HepG2 (cell line): ENCODE data around the gene CNPPD1. TPM values are rescaled to one million over a fixed set of nuclear protein-coding genes. Genes with fewer than 3 reads are reported as not detected.

Experiments used
- E2F1 ChIP-seq: sonication (generic); formaldehyde crosslinking; IDR thresholded peaks from 2 replicates; pipeline ENCODE4 v1.5.0; 2020; ENCODE audit warnings: missing genetic modification reagents
- EHMT2 ChIP-seq: fragments of 200-600 bp; sonication (generic); IDR thresholded peaks from 2 replicates; pipeline ENCODE4 v1.7.0; 2017; ENCODE audit warnings: antibody characterized with exemption, low read depth, low read length, borderline replicate concordance
- FOXA3 ChIP-seq: IDR thresholded peaks from 2 replicates; pipeline ENCODE4 v1.6.1; 2016; ENCODE audit warnings: missing genetic modification reagents, missing compliant biosample characterization
- FOXC1 ChIP-seq: sonication (generic); formaldehyde crosslinking; IDR thresholded peaks from 2 replicates; pipeline ENCODE4 v1.8.0; 2022; ENCODE audit warnings: mild to moderate bottlenecking, missing genetic modification reagents, borderline replicate concordance
- PRPF4 ChIP-seq: fragments of 200-400 bp; formaldehyde crosslinking; IDR thresholded peaks from 2 replicates; pipeline ENCODE4 v1.6.1; 2016; ENCODE audit warnings: low read length, low read depth; ENCODE audit not compliant: poor library complexity, severe bottlenecking
- SNAPC5 ChIP-seq: sonication (generic); formaldehyde crosslinking; IDR thresholded peaks from 2 replicates; pipeline ENCODE4 v1.8.1; 2023; ENCODE audit warnings: mild to moderate bottlenecking, missing genetic modification reagents, borderline replicate concordance
- SP5 ChIP-seq: IDR thresholded peaks from 2 replicates; pipeline ENCODE4 v1.6.1; 2016; ENCODE audit warnings: low read depth, borderline replicate concordance
- TBX3 ChIP-seq: fragments of 450-650 bp; IDR thresholded peaks from 2 replicates; pipeline ENCODE4 v1.6.1; 2017; ENCODE audit warnings: antibody characterized with exemption, mild to moderate bottlenecking, inconsistent platforms, borderline replicate concordance
- TFE3 ChIP-seq: IDR thresholded peaks from 2 replicates; pipeline ENCODE4 v1.6.1; 2016
- ZNF18 ChIP-seq: sonication (generic); formaldehyde crosslinking; IDR thresholded peaks from 2 replicates; pipeline ENCODE4 v1.8.0; 2022; ENCODE audit warnings: mild to moderate bottlenecking, missing genetic modification reagents; ENCODE audit not compliant: insufficient replicate concordance
- ZNF557 ChIP-seq: sonication (generic); formaldehyde crosslinking; IDR thresholded peaks from 2 replicates; pipeline ENCODE4 v1.4.0; 2020; ENCODE audit warnings: missing genetic modification reagents
- ZNF580 ChIP-seq: IDR thresholded peaks from 2 replicates; pipeline ENCODE4 v1.6.1; 2016; ENCODE audit warnings: low read depth, borderline replicate concordance
- ZNF770 ChIP-seq: sonication (generic); formaldehyde crosslinking; IDR thresholded peaks from 2 replicates; pipeline ENCODE4 v1.5.0; 2020; ENCODE audit warnings: mild to moderate bottlenecking, missing genetic modification reagents
- ZNF83 ChIP-seq: sonication (generic); formaldehyde crosslinking; IDR thresholded peaks from 2 replicates; pipeline ENCODE4 v1.4.0; 2020; ENCODE audit warnings: missing genetic modification reagents, mild to moderate bottlenecking, borderline replicate concordance
- polyA plus RNA-seq, 8 experiments: library from polyadenylated mRNA; depleted of rRNA in 3 of 8; stranded (reverse) in 7 of 8; unstranded in 1 of 8; fragments of >200 nt; fragmentation: Illumina TruSeq in 4 of 8; extraction: Trizol in 4 of 8; gene quantifications; 2 replicates each; pipeline versions ENCODE4 v1.2.1 to v1.2.3, GENCODE V29; 2011 to 2016; ENCODE audit warnings: low read depth in 4 of 8, missing spikeins in 1 of 8, mixed read lengths in 1 of 8; ENCODE audit not compliant: insufficient read depth in 1 of 8
- total RNA-seq, 5 experiments: library from RNA; depleted of rRNA; stranded (reverse); fragments of >200 nt; fragmentation: Illumina TruSeq; extraction: Trizol; gene quantifications; 2 replicates each; pipeline ENCODE4 v1.2.3, GENCODE V29; 2016; ENCODE audit warnings: low read depth in 1 of 5

CNPPD1 gene
- total and polyA plus RNA-seq, 2 of the 13 experiments (the other 11 are each of a cell fraction or from before 2014, with no cell fraction given) = 35.5 to 49.4 TPM

- TF ChIP-seq SNAPC5 (CRISPR knock-in tag) = 0 out of 2 replicates have a peak, but pooled peaks have one; percentile 21
- no peak for TF ChIP-seq PRPF4
- no peak for TF ChIP-seq E2F1 (CRISPR knock-in tag)
- no peak for TF ChIP-seq TFE3 (CRISPR knock-in tag)
- peak; percentile 4; the same call in 1 of the 2 replicates for TF ChIP-seq FOXC1 (CRISPR knock-in tag)
- TF ChIP-seq FOXA3 (CRISPR knock-in tag) = peak; percentile 86
- peak; percentile 61; the same call in 1 of the 2 replicates for TF ChIP-seq ZNF580 (CRISPR knock-in tag)
- TF ChIP-seq EHMT2 = peak; percentile 74; the same call in 1 of the 2 replicates
- TF ChIP-seq TBX3 = peak; percentile 64
- TF ChIP-seq ZNF557 (CRISPR knock-in tag) = no peak
- peak; percentile 91 for TF ChIP-seq ZNF18
- TF ChIP-seq ZNF770 (CRISPR knock-in tag) = no peak
- TF ChIP-seq ZNF83 (CRISPR knock-in tag) = 0 out of 2 replicates have a peak, but pooled peaks have one; percentile 27
- peak; percentile 54; the same call in 1 of the 2 replicates for TF ChIP-seq SP5
Observed at GRCh38 chr2:219207884-219208740, 31.4 kb upstream of the CNPPD1 start (continued).
